HepG2 (cell line): ENCODE results near the gene ABCD1. TPM values are rescaled to one million over a fixed set of nuclear protein-coding genes. Genes with fewer than 3 reads are reported as not detected.

Experiments
- ATAC-seq: fragments of 200-7000 bp; cut with Tn5 transposase; 3 replicates; pipeline ENCODE4 v1.9.1; 2020; ENCODE audit warnings: mild to moderate bottlenecking, moderate library complexity
- BruUV-seq: library from RNA; stranded (reverse); fragments of 400-500 nt; replicated peaks from 2 replicates; lab custom pipeline; 2021; lab: Mats Ljungman, UMichigan
- CTCF ChIA-PET: fragments of 300-600 bp; formaldehyde crosslinking; extraction: SDS; loops from one replicate; lab custom pipeline; 2021; ENCODE audit warnings: low total read pairs, inconsistent platforms, low intra/inter-chr PET ratio; lab: Yijun Ruan, JAX
- POLR2A ChIA-PET: fragments of 350-600 bp; sonication (Branson Sonifier 250); formaldehyde crosslinking; loops from one replicate; lab custom pipeline; 2020; ENCODE audit warnings: antibody characterized with exemption, inconsistent platforms; lab: Yijun Ruan, JAX
- DNase-seq: peaks from one replicate; pipeline ENCODE4 v3.0.0-alpha.2; 2015; ENCODE audit warnings: low spot score
- FAIRE-seq: peaks from 3 replicates; lab custom pipeline; 2011; peaks lifted over from hg19 to GRCh38; lab: Jason Lieb, UNC
- H2AFZ ChIP-seq: one replicate; pipeline ENCODE4 v1.6.1; 2011; ENCODE audit warnings: low read length, inconsistent platforms
- H3K27ac ChIP-seq: fragments of 300-600 bp; 3 replicates; pipeline ENCODE4 v1.8.0; 2011; ENCODE audit warnings: mixed run types, mild to moderate bottlenecking, mixed read lengths, low read length, inconsistent platforms; ENCODE audit not compliant: insufficient read depth; ENCODE audit errors: extremely low read length
- H3K27me3 ChIP-seq, 2 experiments: fragments of 200-600 bp in 1 of 2; 2 replicates in 1 of 2; 3 replicates in 1 of 2; pipeline versions ENCODE4 v1.6.0 to v1.8.0; 2011; ENCODE audit warnings: low read length in 2 of 2, mild to moderate bottlenecking in 2 of 2, moderate library complexity in 2 of 2, inconsistent platforms in 1 of 2; ENCODE audit not compliant: insufficient read depth in 2 of 2, control insufficient read depth in 1 of 2
- H3K36me3 ChIP-seq, 2 experiments: fragments of 200-600 bp in 1 of 2; replicated peaks in 1 of 2; 2 replicates in 1 of 2; 3 replicates in 1 of 2; pipeline versions ENCODE4 v1.5.1 to v1.8.0; 2011; ENCODE audit warnings: low read length in 2 of 2, inconsistent platforms in 1 of 2; ENCODE audit not compliant: insufficient read depth in 2 of 2, control insufficient read depth in 1 of 2
- H3K4me1 ChIP-seq: 2 replicates; pipeline ENCODE4 v1.5.1; 2012; ENCODE audit warnings: low read length, inconsistent platforms; ENCODE audit not compliant: insufficient read depth
- H3K4me2 ChIP-seq: 2 replicates; pipeline ENCODE4 v1.6.0; 2011; ENCODE audit warnings: low read depth, low read length, inconsistent platforms
- H3K4me3 ChIP-seq, 3 experiments: fragments of 200-600 bp in 1 of 3; sonication (generic), shearing (Covaris generic) in 1 of 3; replicated peaks in 1 of 3; 2 replicates each; pipeline ENCODE4 v1.5.1; 2011 to 2016; ENCODE audit warnings: low read length in 3 of 3, inconsistent platforms in 2 of 3, low read depth in 2 of 3, mild to moderate bottlenecking in 2 of 3, control low read depth in 1 of 3, mixed read lengths in 1 of 3; ENCODE audit not compliant: insufficient read depth in 1 of 3
- H3K79me2 ChIP-seq: one replicate; pipeline ENCODE4 v1.6.1; 2011; ENCODE audit warnings: low read length, inconsistent platforms; ENCODE audit not compliant: insufficient read depth
- H3K9ac ChIP-seq: 2 replicates; pipeline ENCODE4 v1.6.0; 2011; ENCODE audit warnings: mild to moderate bottlenecking, low read depth, low read length, inconsistent platforms; ENCODE audit not compliant: insufficient read depth
- H3K9me3 ChIP-seq: 2 replicates; pipeline ENCODE4 v1.5.1; 2012; ENCODE audit warnings: mild to moderate bottlenecking, low read length
- H4K20me1 ChIP-seq: 2 replicates; pipeline ENCODE4 v1.6.0; 2011; ENCODE audit warnings: inconsistent platforms, mild to moderate bottlenecking, low read length, moderate library complexity; ENCODE audit not compliant: insufficient read depth
- CSRNP1 ChIP-seq: sonication (generic); formaldehyde crosslinking; IDR thresholded peaks from 2 replicates; pipeline ENCODE4 v1.8.1; 2023; ENCODE audit warnings: mild to moderate bottlenecking, missing genetic modification reagents
- DR1 ChIP-seq: sonication (generic); formaldehyde crosslinking; IDR thresholded peaks from 2 replicates; pipeline ENCODE4 v1.8.0; 2021; ENCODE audit warnings: mild to moderate bottlenecking, missing genetic modification reagents, inconsistent platforms
- MYPOP ChIP-seq: sonication (generic); formaldehyde crosslinking; IDR thresholded peaks from 2 replicates; pipeline ENCODE4 v1.8.1; 2023; ENCODE audit warnings: mild to moderate bottlenecking, moderate library complexity, missing genetic modification reagents
- RBM22 ChIP-seq: fragments of 200-400 bp; formaldehyde crosslinking; optimal IDR thresholded peaks from 2 replicates; pipeline ENCODE3; 2017; ENCODE audit warnings: mild to moderate bottlenecking, low read length, moderate library complexity
- TCF12 ChIP-seq, 2 experiments: fragments of 450-650 bp in 1 of 2; sonication (generic) in 1 of 2; formaldehyde crosslinking in 1 of 2; IDR thresholded peaks; 2 replicates each; pipeline versions ENCODE4 v1.6.1 to v1.8.0; 2017 to 2022; ENCODE audit warnings: antibody characterized with exemption in 1 of 2, mild to moderate bottlenecking in 1 of 2, missing genetic modification reagents in 1 of 2, moderate library complexity in 1 of 2
- ZNF10 ChIP-seq: sonication (generic); formaldehyde crosslinking; IDR thresholded peaks from 2 replicates; pipeline ENCODE4 v1.4.0; 2020; ENCODE audit warnings: mild to moderate bottlenecking, low read depth, missing genetic modification reagents, borderline replicate concordance
- ZNF33A ChIP-seq: sonication (generic); formaldehyde crosslinking; IDR thresholded peaks from 2 replicates; pipeline ENCODE4 v1.5.1; 2020; ENCODE audit warnings: missing genetic modification reagents, mild to moderate bottlenecking, moderate library complexity, borderline replicate concordance
- ZNF687 ChIP-seq: sonication (generic); formaldehyde crosslinking; IDR thresholded peaks from 2 replicates; pipeline ENCODE4 v1.5.1; 2020; ENCODE audit warnings: mild to moderate bottlenecking, missing genetic modification reagents, moderate library complexity
- WGBS: methylation state at CpG from one replicate; pipeline ENCODE4 v1.1.6; 2017; ENCODE audit warnings: low lambda C conversion rate; 5-methylcytosine and 5-hydroxymethylcytosine counted together
- in situ Hi-C: cut with HindIII; loops from 2 replicates; pipeline ENCODE4 v1.10.0; 2017; ENCODE audit warnings: low pct_unique_long_range_greater_than_20kb; ENCODE audit not compliant: extremely low pct_ligation_motif_present
- intact Hi-C: fragments of 100-400 bp; cut with micrococcal nuclease; formaldehyde crosslinking; loops from one replicate; pipeline ENCODE4 v1.10.0; 2022; ENCODE audit not compliant: unreplicated experiment
- polyA plus RNA-seq, 8 experiments: library from polyadenylated mRNA; depleted of rRNA in 3 of 8; stranded (reverse) in 7 of 8; unstranded in 1 of 8; fragments of >200 nt; fragmentation: Illumina TruSeq in 4 of 8; extraction: Trizol in 4 of 8; gene quantifications; 2 replicates each; pipeline versions ENCODE4 v1.2.1 to v1.2.3, GENCODE V29; 2011 to 2016; ENCODE audit warnings: low read depth in 4 of 8, missing spikeins in 1 of 8, mixed read lengths in 1 of 8; ENCODE audit not compliant: insufficient read depth in 1 of 8
- total RNA-seq, 5 experiments: library from RNA; depleted of rRNA; stranded (reverse); fragments of >200 nt; fragmentation: Illumina TruSeq; extraction: Trizol; gene quantifications; 2 replicates each; pipeline ENCODE4 v1.2.3, GENCODE V29; 2016; ENCODE audit warnings: low read depth in 1 of 5
- TF ChIP-seq, protein P1 (sequence below): sonication (generic); formaldehyde crosslinking; IDR thresholded peaks from 2 replicates; pipeline ENCODE4 v1.5.1; 2020; ENCODE audit warnings: missing genetic modification reagents, mild to moderate bottlenecking, borderline replicate concordance

Gene ABCD1
- total and polyA plus RNA-seq, 2 of the 13 experiments (the other 11 are each of a cell fraction or from before 2014, with no cell fraction given) = 11.4 to 15.9 TPM

DNA sequence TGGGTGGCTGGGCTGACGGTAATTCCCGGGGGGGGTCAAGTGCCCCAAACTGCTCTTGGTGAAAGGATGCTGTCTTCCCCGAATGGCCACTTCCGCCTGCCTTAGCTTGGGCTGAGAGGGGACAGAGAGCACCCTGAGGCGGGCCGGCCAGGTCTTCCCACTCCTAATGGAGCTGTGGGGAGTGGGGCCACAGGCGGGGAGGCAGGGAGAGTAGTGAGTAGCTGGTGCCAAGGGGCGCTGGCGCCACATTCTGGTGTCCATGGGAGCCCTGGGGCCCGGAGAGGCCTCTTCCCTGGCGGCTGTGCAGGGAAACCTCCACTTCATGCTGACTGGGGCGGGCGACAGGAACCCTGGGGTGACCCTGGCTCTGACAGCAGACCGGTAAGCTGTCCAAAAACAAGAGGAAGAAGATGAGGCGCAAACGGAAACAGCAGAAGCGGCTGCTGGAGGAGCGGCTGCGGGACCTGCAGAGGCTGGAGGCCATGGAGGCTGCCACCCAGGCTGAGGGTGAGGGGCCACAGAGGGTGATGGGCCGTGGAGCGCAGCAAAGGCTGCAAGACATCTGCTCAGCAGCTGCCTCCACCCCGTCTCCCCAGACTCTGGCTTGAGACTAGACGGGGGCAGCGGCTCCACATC is 58.8 kb downstream of the ABCD1 start:
- intact Hi-C loops (loop anchor here (2.0 kb wide), 1 partner anchor 19 kb away; the partner anchor contains the start of gene PLXNB3), in situ Hi-C loops (no loop called here)
- ATAC-seq = no peak
- BruUV-seq = no TSS peak
- ChIA-PET CTCF (no interaction called here), POLR2A (interaction anchor here (1.5 kb wide), 1 partner anchor 11 kb away, joined by 3 read pairs; the partner anchor contains the start of genes IDH3G and SSR4)
- Histone ChIP-seq H3K9me3 (no peaks in the 10 kb centered on the region), H3K4me1 (no peaks in the 10 kb centered on the region), H3K9ac (no peak overlapping the region), H2AFZ (no peak overlapping the region), H4K20me1 (no peaks in the 10 kb centered on the region), H3K4me3 (no peak overlapping the region), H3K4me2 (no peak overlapping the region), H3K27ac (no peak overlapping the region), H3K36me3 (no peaks in the 10 kb centered on the region; a peak in 2 of 5 replicates), H3K79me2 (no peaks in the 10 kb centered on the region), H3K27me3 (no peaks in the 10 kb centered on the region)
- no peak for TF ChIP-seq RBM22
- no peak for TF ChIP-seq ZNF33A (CRISPR knock-in tag)
- no peak for TF ChIP-seq CSRNP1 (CRISPR knock-in tag)
- TF ChIP-seq, protein P1, sequence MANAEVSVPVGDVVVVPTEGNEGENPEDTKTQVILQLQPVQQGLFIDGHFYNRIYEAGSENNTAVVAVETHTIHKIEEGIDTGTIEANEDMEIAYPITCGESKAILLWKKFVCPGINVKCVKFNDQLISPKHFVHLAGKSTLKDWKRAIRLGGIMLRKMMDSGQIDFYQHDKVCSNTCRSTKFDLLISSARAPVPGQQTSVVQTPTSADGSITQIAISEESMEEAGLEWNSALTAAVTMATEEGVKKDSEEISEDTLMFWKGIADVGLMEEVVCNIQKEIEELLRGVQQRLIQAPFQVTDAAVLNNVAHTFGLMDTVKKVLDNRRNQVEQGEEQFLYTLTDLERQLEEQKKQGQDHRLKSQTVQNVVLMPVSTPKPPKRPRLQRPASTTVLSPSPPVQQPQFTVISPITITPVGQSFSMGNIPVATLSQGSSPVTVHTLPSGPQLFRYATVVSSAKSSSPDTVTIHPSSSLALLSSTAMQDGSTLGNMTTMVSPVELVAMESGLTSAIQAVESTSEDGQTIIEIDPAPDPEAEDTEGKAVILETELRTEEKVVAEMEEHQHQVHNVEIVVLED (CRISPR knock-in tag) = no peak
- TF ChIP-seq ZNF10 = no peak
- TF ChIP-seq TCF12 (IDR thresholded peaks at IDR 0.05) = no peak
- no peak for TF ChIP-seq TCF12 (CRISPR knock-in tag; IDR thresholded peaks at IDR 0.05)
- TF ChIP-seq DR1 (CRISPR knock-in tag) = no peak
- TF ChIP-seq MYPOP (CRISPR knock-in tag) = no peak
- no peak for TF ChIP-seq ZNF687 (CRISPR knock-in tag)
- no peak for FAIRE-seq
- no peak for DNase-seq
- WGBS = 97% methylated on average over 14 of the region's 24 CpGs
